Colonic mucosa (tissue), 4 donors: ENCODE data around the gene PRR5L. TPM values are rescaled to one million over a fixed set of nuclear protein-coding genes. Genes with fewer than 3 reads are reported as not detected.

Source experiments
- DNase-seq: peaks from one replicate; pipeline ENCODE4 v3.0.0-alpha.2; 2020
- H3K27ac ChIP-seq: fragments of 200-600 bp; one replicate; pipeline ENCODE4 v1.8.0; 2021
- H3K27me3 ChIP-seq: fragments of 200-600 bp; one replicate; pipeline ENCODE4 v1.8.0; 2021
- H3K36me3 ChIP-seq: fragments of 200-600 bp; one replicate; pipeline ENCODE4 v1.8.0; 2021
- H3K4me1 ChIP-seq: fragments of 200-600 bp; one replicate; pipeline ENCODE4 v1.8.0; 2021; ENCODE audit warnings: mild to moderate bottlenecking
- H3K4me3 ChIP-seq: fragments of 200-600 bp; one replicate; pipeline ENCODE4 v1.8.0; 2021
- H3K9ac ChIP-seq, 2 donors: one replicate each; pipeline ENCODE4 v1.7.0; 2013; ENCODE audit warnings: control low read depth in 2 of 2, low read depth in 2 of 2, low read length in 2 of 2
- H3K9me3 ChIP-seq: fragments of 200-600 bp; one replicate; pipeline ENCODE4 v1.8.0; 2021
- intact Hi-C: fragments of 100-400 bp; cut with DNase I; formaldehyde crosslinking; loops from one replicate; pipeline ENCODE4 v1.14.1; 2022
- total RNA-seq, 2 donors: library from RNA; stranded (reverse); fragmentation: NEBNext Ultra II Directional in 1 of 2; extraction: Animal tissue kit (Norgen Biotek cat#: 25700) in 1 of 2; gene quantifications; one replicate each; pipeline ENCODE4 v1.2.1, GENCODE V29; 2021
- TF ChIP-seq, protein P1 (sequence below): fragments of 200-600 bp; IDR thresholded peaks from one replicate; pipeline ENCODE4 v1.8.0; 2022; ENCODE audit warnings: antibody characterized with exemption, mild to moderate bottlenecking
- donor health status: healthy.
- donor health status: DM: no; HTN: no; CAD: no.
- donor health status: DM: no; HTN: no; CAD: no.

PRR5L gene
- total RNA-seq, 2 donors from 2014 or later, result 80.9 to 169 TPM

DNA sequence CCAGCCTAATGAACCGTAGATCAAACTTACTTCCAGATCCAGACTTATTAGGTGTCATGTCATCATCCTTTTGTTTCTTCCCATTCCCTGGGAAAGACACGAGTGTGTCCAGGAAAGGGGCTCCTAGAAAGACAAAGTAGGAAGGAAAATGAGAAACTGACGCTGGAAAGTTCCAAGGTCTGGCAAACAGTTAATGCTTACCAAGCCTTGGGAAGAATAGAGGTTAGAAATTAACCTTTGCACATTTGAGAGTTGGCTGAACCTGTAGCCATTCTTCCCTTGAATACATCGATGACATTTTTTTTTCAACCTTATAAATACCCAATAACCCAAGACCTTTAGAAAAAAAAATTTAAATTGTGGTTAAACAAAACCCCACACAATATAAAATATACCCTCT is 136.7 kb downstream of the PRR5L start:
- Histone ChIP-seq H3K9me3 (no peaks in the 10 kb centered on the region), H3K27me3 (no peaks in the 10 kb centered on the region), H3K4me3 (no peak overlapping the region), H3K4me1 (no peaks in the 10 kb centered on the region), H3K9ac (no peak overlapping the region), H3K36me3 (peaks cover 11% of the 10 kb centered on the region), H3K27ac (no peak overlapping the region)
- TF ChIP-seq, protein P1, sequence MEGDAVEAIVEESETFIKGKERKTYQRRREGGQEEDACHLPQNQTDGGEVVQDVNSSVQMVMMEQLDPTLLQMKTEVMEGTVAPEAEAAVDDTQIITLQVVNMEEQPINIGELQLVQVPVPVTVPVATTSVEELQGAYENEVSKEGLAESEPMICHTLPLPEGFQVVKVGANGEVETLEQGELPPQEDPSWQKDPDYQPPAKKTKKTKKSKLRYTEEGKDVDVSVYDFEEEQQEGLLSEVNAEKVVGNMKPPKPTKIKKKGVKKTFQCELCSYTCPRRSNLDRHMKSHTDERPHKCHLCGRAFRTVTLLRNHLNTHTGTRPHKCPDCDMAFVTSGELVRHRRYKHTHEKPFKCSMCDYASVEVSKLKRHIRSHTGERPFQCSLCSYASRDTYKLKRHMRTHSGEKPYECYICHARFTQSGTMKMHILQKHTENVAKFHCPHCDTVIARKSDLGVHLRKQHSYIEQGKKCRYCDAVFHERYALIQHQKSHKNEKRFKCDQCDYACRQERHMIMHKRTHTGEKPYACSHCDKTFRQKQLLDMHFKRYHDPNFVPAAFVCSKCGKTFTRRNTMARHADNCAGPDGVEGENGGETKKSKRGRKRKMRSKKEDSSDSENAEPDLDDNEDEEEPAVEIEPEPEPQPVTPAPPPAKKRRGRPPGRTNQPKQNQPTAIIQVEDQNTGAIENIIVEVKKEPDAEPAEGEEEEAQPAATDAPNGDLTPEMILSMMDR, result no peak
- intact Hi-C loops, result no loop called here
- DNase-seq, result no peak

DNA sequence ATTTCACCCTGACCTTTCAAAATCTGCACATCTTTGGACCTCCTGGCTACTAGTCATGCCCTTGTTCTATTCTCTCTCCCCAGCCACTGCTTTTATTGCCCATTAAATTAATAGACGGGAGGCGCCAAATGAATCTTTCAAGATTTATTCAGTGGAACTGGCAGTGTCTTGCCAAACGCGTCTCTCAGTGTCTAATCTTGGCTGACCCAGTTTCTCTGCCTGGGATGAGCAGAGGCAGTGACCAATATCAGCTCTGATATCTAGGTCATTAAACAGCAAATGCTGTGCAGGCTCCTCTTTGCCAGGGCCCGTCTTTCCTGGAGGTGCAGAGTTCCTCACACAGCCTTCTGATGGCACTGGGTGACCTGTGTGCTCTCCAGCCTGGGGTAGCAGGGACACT is 140.0 kb downstream of the PRR5L start:
- no peak overlapping the region for H3K9ac ChIP-seq
- H3K27me3 ChIP-seq, result no peaks in the 10 kb centered on the region
- H3K36me3 ChIP-seq, result peaks cover 15% of the 10 kb centered on the region
- no peaks in the 10 kb centered on the region for H3K9me3 ChIP-seq
- no peak overlapping the region for H3K4me3 ChIP-seq
- intact Hi-C loops, result no loop called here
- no peak for DNase-seq
- no peaks in the 10 kb centered on the region for H3K4me1 ChIP-seq
- H3K27ac ChIP-seq, result no peak overlapping the region
- TF ChIP-seq, protein P1, result no peak

DNA sequence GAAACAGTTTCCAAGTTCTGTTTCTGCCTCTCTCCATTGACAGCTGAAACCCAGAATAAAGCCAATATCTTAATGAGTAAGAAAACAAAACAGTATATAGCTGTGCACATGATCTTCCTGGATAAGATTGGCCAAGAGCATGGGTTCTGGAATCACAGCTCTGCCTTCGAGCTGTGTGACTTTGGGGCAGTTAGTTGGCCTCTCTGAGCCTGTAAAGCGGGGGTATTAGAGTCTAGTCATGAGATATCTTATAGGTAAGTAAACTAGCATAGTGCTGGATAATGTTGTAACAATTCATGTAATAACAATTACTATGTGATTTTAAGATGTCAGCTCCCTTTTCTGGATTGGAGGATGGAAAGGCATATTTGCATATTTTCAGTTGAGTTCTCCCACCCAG is 140.5 kb downstream of the PRR5L start:
- TF ChIP-seq, protein P1, result no peak
- no peaks in the 10 kb centered on the region for H3K27me3 ChIP-seq
- H3K9me3 ChIP-seq, result no peaks in the 10 kb centered on the region
- no peaks in the 10 kb centered on the region for H3K4me1 ChIP-seq
- H3K4me3 ChIP-seq, result no peak overlapping the region
- H3K36me3 ChIP-seq, result peaks cover 15% of the 10 kb centered on the region
- no peak overlapping the region for H3K9ac ChIP-seq
- H3K27ac ChIP-seq, result no peak overlapping the region
- DNase-seq, result no peak
- intact Hi-C loops, result no loop called here

DNA sequence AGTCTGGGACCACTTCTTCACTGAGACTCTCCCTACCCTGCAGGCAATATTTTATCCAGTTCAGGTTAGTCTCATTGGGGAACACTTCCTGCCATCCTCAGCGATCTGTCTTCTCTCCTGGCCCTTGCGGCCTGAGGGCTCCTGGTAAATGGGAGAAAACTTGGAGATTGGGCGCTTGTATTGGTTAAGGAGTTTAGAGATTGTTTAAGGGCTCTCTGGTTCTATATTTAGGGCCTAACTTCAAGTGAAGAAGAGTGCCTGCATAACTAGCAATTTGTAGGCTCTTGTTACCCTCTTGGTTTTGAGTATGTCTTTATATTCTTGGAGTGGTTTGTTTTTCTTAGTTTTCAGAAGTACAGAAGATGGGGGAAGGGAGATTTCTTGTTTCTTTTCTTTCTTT is 141.3 kb downstream of the PRR5L start:
- TF ChIP-seq, protein P1, result no peak
- DNase-seq, result no peak
- no peaks in the 10 kb centered on the region for H3K9me3 ChIP-seq
- no peak overlapping the region for H3K27ac ChIP-seq
- intact Hi-C loops, result no loop called here
- no peak overlapping the region for H3K4me3 ChIP-seq
- H3K36me3 ChIP-seq, result peaks cover 15% of the 10 kb centered on the region
- no peaks in the 10 kb centered on the region for H3K4me1 ChIP-seq
- no peak overlapping the region for H3K9ac ChIP-seq
- no peaks in the 10 kb centered on the region for H3K27me3 ChIP-seq

DNA sequence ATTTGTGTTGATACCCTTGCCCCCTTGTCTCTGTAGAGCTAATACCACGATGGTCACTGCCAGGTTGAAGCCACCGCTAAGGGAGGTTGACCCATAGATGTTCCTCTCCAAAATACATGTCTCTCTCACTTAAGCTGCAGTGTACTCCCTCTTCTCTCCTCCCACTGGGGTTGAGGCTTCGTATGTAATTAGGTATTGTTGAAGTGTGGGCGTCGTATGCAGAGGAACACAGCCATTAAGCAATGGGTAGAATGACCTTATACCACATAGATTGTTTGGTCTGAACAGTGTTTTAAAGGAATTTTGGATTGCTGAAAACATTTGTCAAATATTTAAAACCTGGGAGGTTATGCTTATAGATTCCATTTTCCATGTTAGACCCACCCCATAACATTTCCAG is 142.0 kb downstream of the PRR5L start:
- H3K4me1 ChIP-seq, result no peaks in the 10 kb centered on the region
- no peak overlapping the region for H3K9ac ChIP-seq
- H3K27ac ChIP-seq, result no peak overlapping the region
- H3K9me3 ChIP-seq, result no peaks in the 10 kb centered on the region
- TF ChIP-seq, protein P1, result no peak
- H3K27me3 ChIP-seq, result no peaks in the 10 kb centered on the region
- DNase-seq, result no peak
- H3K4me3 ChIP-seq, result no peak overlapping the region
- intact Hi-C loops, result no loop called here
- H3K36me3 ChIP-seq, result peaks cover 15% of the 10 kb centered on the region
